Kidney capillary endothelial cell (primary cell): ENCODE data around the gene RGS9.
"Not testable (repeated sequence)": the region's sequence is repeated elsewhere in the genome, so short reads cannot be mapped to it uniquely, and the experiment has no call there.

ENCODE experiments used
- DNase-seq: peaks from one replicate; pipeline ENCODE4 v3.0.0-alpha.2; 2018; ENCODE audit warnings: low spot score

Gene RGS9

GRCh38 chr17:65183736-65184135 lies 46.6 kb downstream of the RGS9 start:
- DNase-seq, result peak; percentile 74

DNA sequence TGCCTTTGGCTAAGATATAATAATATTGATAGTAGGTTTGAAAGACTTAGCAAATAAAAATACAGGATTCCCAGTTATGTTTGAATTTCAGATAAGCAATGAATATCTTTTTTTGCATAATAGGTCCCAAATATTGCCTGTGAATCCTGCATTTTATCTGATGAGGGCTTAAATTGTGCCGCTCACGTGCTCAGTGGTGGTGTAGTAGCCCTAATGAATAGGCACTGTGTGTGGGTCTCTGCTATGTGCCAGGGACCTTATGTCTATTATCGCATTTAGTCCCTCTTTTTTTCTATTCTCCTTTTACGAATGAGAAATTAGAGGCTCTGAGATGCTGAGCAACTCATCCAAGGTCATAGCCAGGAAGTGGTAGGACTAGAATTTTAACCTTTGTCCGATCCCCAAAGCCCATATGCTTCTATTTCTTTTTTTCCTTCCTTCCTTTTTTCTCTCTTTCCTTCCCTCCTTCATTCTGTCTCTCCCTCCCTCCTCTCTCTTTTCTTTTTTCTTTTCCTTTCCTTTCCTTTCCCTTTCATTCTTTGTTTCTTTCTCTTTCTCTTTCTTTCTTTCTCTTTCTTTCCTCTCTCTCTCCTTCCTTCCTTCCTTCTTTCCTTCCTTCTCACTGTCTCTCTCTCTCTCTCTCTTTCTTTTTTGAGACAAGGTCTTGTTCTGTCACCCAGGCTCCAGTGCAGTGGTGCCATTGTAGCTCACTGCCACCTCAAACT lies 47.2 kb downstream of the RGS9 start:
- DNase-seq, result no peak

DNA sequence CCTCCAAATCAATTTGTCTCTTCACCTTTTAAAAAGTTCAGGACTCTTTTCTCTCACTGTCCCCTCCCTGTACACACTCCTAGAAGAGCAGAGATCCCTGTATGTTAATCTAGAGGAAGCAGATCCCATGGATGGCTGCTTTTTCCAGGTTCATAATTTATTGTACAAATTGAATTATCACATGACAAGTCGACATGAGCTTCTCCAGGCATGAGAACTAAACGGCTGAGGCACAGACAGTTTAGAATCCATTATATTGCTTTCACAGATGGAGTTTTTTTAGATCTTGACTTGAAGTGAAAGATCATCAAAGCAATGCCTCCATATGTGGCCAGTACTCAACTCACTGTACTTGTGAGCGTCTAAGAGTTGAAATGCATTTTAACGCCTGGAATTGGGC lies 47.9 kb downstream of the RGS9 start:
- no peak for DNase-seq

DNA sequence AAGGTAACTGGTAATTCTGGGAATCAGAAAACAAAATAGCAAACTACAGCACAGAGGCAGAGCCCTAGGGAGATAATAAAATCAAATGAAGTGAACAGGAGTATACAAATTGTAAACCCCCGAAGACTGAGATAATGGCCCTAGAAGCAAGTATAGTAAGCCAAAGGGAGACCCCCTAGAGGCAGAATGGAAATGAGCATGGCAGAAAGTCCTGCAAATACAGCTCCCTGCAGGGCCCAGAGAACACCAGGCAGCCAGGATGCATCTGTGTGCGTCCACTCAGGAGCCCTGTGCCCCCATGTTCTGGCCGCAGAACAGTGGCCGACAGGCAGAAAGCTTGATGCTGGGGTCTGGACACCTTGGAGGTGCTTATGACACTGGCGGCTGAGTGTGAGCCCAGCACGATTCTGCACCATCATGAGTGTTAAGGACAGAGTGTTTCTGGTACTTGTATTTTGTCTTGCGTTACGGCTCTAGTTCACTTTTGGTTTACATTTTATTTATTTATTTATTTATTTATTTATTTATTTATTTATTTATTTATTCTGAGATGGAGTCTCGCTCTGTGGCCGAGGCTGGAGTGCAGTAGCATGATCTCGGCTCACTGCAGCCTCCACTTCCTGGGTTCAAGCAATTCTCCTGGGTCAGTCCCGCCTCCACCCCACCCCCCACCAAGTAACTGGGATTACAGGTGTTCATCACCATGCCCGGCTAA lies 48.7 kb downstream of the RGS9 start:
- DNase-seq, result no peak

- DNase-seq, result no peak
Observed at GRCh38 chr17:65190467-65191097, 53.4 kb downstream of the RGS9 start.

- peak; percentile 84 for DNase-seq
Observed at GRCh38 chr17:65191811-65192740, 54.9 kb downstream of the RGS9 start.

GRCh38 chr17:65193305-65193704 lies 56.1 kb downstream of the RGS9 start:
- DNase-seq, result no peak

DNA sequence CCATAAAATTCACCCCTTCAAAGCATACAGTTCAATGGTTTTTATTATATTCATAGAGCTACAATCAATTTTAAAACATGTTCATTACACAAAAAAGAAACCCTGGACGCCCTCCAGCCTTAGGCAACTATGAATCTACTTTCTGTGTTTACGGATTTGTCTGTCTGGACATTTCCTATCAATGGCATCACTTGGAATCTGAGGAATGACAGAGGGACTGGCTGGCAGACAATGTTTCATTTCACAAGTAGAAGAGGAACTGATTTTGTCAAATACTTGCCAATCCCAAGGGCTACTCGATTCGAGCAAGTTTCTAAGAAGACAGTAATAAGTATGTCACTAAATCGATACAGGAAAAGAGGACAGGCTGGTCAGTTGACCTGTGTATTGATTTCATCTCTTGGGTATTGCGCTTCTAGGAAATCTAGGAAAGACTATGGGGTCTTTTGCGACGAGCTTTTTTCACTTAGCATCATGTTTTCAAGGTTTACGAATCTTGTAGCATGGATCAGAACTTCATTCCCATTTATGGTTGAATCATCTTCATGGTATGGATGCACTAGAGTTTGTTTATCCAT lies 56.6 kb downstream of the RGS9 start:
- no peak for DNase-seq

DNA sequence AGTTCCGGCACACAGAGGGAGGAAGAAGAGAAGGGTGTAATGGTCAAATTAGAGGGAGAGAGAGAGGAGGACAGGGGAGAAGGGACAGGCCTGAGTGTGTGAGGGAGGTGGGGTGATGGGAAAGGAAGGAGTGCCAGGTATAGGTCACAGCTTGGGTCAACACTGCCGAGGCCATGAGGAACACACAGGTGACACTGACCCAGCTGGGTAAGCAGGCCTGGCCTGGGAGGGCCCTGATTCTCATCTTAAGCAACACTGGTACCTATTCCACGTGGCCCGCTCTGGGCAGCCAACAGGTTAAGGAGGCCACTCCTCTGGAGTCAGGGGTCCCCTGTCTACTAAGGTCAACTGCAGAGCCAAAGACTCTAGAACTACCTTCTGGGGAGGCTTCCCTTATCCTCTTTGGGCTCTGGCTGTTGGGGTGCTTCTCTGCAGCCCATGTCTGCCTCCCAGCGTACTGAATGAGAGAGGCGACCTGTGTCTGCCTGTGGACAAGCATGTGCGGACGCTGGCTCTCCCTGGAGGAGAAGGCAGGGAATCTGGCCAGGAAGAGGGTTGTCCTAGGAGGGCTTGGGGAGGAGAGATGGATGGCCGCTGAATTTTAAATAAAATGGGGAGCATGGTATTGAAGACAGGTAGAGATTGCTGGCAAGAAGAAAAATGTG lies 57.6 kb downstream of the RGS9 start:
- DNase-seq, result no peak

DNA sequence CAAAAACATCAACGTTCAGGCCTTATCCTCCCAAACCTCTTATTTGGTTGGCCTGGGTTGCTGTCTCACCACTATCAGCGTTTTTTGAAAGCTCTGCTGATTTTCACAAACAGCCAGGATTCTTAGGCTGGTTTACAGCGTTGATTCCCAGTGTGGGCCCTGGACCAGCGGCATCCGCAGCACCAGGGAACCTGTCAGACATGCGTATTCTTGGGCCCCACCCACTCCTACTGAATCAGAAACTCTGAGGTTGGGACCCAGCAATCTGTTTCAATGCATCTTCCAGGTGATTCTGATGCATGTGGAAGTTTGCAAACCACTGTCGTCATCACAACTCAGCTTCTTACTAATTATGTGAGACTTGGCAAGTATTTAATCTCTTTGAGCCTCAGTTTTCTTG lies 58.5 kb downstream of the RGS9 start:
- DNase-seq, result no peak

- DNase-seq, result no peak
Observed at GRCh38 chr17:65196617-65197016, 59.4 kb downstream of the RGS9 start.

DNA sequence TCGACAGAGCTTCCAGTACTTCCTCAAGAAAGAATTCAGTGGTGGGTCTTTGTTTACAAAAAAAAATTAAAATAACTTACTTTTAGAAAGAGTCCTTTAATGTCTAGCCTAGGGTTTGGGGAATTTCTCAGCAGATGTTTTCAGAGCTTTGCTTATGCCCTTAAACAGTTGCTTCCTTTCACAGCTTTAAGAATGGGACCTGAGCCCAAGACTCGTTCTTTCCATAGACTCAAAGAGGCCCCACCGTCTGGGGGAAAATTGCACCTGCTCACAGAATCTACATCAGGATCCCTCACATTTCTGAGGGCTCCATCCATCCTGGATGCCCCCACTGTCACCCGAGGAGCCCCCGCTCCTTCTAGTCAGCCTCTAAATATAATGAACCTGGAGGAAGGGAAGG lies 60.0 kb downstream of the RGS9 start:
- DNase-seq, result no peak

DNA sequence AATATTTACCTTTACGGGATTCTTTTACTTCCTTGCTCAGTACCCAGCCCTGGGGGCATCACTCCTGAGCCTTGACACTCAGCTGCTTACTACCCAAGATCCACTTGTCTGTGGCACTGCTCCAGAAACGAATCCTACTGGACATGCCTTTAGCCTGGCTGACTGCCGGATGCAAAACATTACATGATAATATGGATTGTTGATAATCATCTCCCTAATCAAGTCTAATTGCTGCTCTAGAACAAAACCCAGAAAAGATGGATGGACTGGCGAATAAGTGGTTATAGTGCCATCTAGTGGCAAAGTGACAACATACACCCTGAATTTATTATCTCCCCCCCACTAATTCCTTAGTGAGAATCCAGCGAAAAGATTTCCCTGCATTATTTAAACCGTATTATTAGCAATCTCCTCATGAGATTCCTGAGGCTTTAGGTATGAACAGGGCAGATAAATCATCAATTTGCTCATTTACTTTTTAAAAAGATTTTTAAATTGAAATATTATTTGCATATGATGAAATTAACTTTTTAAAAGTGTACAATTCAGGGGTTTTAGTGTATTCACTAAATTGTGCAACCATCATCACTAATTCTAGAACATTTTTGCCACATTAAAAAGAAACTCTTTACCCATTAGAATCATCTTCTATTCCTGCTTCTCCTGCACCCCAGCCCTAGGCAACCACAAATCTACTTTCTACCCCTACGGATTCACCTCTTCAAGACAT lies 61.6 kb downstream of the RGS9 start:
- peak; percentile 84 for DNase-seq

- DNase-seq, result no peak
Observed at GRCh38 chr17:65201331-65201730, 64.2 kb downstream of the RGS9 start.

DNA sequence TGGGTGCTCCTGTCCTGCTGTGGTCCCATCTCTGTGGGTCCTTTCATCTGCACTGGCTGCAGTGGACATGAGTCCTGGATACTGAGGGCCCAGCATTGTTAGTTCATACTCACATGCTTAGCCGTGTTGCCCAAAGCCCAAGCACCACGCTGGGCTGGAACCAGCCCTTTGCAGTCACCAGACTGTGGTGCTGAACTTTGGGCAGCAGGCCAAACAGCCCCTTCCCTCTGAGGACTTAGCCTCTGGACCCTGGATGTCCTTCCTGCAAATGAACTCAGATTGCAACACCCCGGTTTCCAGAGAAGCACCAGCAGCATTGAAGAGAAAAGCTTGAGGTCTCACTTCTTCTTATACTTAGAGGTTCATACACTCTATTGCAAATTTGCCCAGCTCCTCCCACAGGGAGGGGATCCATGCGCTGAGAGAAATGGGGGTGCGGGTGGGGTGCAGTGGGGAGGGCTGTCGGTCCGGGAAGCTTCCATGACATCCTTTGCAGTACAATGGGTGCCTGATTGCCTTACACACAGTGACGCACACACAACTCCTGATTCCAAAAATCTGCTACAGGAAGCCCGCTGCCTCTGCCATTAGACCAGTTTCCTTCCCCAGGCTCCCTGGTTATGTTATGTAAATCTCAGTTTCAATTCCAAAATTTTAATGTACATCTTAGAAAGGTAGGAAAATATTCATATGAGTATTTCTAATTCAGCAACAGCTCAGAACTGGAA lies 65.8 kb downstream of the RGS9 start:
- DNase-seq, result no peak

- DNase-seq, result no peak
Observed at GRCh38 chr17:65204001-65204400, 66.8 kb downstream of the RGS9 start.

GRCh38 chr17:65205655-65206054 lies 68.5 kb downstream of the RGS9 start:
- no peak for DNase-seq

DNA sequence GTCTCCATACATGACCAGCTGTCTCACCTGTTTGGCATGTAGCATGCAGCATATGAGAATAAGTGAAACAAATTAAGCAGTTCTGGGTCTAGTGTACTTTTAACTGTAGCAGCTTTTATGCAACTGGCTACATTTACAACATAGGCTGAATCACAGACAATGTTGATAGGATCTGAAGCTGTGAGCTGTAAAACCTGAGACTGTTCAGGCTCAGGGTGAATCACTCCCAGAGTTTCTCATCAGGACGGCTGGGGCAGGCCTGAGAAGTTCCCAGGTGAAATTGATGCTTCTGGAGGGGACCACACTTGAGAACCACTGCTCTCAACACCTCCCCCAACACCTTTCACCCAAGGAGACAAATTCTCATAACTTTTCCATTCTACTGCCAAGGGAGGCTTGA lies 70.3 kb downstream of the RGS9 start:
- DNase-seq, result not testable (repeated sequence)

- no peak for DNase-seq
Observed at GRCh38 chr17:65208717-65209116, 71.5 kb downstream of the RGS9 start.

GRCh38 chr17:65218261-65218660 lies 81.1 kb downstream of the RGS9 start:
- DNase-seq, result no peak
